CD4-positive, alpha-beta T cell treated with Interleukin-1 beta for 1 hour (primary cell): ENCODE measurements around the gene MEF2A.

ENCODE experiments used
- DNase-seq, 2 donors: peaks; one replicate each; pipeline ENCODE4 v3.0.0-alpha.2; 2020 to 2022

The MEF2A gene

GRCh38 chr15:99706557-99707303, 140.9 kb downstream of the MEF2A start:
- peak; percentile 24 for DNase-seq

DNA sequence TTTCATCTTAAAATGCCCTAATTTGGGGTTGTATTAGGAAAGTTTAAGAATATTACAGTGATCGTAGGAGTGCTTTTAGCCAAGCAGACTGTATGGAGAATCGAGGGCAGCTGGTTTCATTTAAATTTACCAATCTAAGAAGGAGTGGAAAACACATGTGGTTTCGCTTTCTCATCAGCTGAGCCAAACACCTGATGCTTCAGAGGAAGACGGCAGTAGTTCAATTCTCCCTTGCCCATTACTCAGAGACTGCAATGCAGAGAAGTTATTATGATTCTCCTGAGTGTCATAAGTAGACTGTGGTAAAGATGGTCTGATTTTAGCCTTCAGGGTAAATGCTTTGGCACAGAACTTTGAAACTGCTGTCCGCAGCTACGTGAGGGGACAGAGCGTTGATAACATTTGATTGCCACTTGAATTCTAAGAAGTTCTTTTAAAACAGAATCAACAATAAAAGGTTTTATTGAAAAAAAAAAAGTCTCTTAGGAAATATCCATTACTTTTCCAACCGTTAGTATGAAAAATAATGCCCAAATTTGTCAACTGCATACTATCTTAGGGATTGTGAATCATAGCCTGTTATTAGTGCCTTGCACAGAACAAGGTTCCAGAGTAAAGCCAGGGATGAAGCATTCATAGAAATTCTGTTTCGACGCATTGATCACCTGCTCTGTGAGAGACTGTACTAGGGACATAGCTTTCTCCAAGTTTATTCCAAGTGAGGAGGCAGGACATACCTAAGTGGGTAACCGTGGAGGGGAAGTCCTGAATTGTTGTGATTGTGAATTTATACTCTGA, 141.9 kb downstream of the MEF2A start:
- DNase-seq, result no peak

DNA sequence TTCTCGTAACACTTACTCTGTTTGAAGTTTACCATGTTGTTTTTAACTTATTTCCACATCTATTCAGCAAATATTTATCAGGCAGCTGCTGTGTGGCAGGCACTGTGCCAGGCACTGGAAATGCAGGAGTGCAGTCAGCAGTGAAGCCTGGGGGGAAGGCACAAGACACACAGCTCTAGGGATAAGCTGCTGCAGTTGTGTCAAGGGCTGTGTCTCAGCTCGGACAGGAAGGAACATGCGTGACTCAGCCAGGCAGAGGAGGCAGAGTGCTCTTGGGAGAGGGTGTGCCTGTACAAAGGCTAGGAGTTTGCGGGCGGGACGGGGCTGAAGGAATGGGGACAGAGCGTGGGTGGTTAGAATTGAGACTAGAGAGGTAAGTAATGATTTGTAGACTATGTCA, 142.8 kb downstream of the MEF2A start:
- no peak for DNase-seq

DNA sequence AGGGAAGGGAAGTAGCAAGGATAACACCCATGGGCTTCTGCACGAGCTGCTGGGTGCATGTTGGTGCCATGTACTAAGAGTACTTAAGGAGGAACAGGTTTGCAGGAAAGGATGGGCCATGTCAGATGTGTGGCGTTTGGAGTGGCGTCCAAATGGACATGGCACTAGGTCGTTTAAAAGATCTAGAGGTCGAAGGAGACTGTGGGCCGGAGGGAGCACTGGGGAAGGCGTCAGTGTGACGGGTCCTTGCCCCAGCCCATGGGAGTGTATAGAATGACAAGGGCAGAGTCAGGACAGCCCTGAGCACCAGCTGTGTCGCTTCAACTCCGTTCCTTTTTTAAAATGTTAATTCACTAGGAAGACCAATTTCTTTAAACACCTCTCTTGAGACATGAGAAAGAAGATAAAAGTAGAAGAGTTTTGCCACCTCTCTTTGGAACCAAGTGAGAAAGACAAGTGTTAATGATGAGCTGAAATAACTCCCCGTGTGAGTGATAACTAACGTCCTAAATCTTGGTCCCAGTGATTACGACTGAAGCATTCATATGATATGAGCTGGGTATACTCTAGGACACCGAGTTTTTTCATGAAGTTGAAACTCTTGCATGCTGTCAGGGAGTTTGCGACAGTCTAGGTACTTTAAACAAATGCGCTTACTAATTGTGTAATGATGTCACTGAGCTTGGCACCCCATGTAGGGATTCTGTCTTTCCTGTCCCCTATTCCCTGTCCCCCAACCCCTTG, 143.6 kb downstream of the MEF2A start:
- DNase-seq, result no peak

GRCh38 chr15:99711625-99712024, 145.8 kb downstream of the MEF2A start:
- no peak for DNase-seq

- DNase-seq, result no peak
Observed at GRCh38 chr15:99712415-99712814, 146.6 kb downstream of the MEF2A start.

GRCh38 chr15:99716540-99717095, 150.8 kb downstream of the MEF2A start:
- no peak for DNase-seq

DNA sequence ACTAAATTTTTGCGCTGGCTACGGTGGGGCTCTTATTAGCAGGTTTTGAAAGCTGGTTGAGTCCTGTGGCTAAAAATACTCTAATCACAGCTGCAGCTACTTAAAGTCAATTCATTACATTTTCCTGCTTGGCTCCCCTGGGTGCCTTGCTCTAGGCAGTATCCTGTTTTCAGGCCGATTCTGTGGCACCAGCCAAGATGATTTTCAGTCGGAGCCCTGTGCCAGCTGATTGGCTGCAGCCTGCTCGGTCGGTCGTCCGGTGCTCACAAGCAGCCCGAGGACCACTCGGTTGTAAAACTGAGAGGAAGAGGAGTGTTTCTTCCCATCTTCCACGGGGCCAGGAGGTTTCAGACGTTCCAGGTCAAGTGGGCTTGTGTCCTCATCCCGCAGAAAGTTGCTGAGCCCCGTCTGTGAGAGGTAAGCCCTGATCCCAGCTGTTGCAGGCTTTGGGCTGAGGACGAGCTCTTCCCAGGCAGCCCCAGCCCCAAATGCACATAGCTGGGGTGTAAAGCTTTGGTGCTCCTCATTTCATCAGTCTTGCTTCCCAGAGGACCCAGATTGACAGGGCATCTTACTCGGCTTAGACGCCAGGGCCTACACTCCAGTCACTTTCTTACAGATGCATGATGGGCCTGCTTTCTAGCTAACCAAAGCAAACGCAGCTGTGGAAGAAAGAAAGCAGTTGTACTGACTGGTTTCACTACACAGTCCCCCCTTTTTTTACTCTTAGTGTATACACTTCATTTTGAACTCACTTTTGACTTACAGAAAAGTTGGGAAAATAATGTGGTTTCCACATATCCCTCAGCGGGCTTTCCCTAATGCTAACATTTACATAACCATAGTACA, 151.6 kb downstream of the MEF2A start:
- DNase-seq, result no peak

DNA sequence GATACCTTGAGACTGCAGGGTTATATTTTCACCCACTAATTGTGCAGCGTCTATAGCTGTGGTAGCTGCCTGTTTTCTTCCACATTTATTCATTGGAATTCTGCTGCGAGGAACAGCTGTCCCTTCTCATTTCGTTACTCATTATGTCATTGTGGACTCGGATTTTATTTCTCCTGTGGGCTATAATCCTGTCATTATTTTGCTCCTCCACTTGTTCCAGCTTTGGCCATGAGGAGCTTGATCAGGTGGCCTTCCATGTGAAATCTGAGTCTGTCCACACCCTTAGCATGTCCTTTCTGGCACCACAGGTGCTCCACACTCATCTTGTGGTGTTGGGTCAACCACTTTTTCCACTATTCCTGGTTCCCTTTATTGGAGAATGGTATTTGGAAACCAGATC, 152.6 kb downstream of the MEF2A start:
- no peak for DNase-seq

GRCh38 chr15:99719096-99719541, 153.3 kb downstream of the MEF2A start:
- DNase-seq, result no peak

GRCh38 chr15:99720533-99720932, 154.7 kb downstream of the MEF2A start:
- no peak for DNase-seq

GRCh38 chr15:99721104-99721778, 155.5 kb downstream of the MEF2A start:
- no peak for DNase-seq

- no peak for DNase-seq
Observed at GRCh38 chr15:99721896-99722295, 156.1 kb downstream of the MEF2A start.

- no peak for DNase-seq
Observed at GRCh38 chr15:99722406-99722805, 156.6 kb downstream of the MEF2A start.

DNA sequence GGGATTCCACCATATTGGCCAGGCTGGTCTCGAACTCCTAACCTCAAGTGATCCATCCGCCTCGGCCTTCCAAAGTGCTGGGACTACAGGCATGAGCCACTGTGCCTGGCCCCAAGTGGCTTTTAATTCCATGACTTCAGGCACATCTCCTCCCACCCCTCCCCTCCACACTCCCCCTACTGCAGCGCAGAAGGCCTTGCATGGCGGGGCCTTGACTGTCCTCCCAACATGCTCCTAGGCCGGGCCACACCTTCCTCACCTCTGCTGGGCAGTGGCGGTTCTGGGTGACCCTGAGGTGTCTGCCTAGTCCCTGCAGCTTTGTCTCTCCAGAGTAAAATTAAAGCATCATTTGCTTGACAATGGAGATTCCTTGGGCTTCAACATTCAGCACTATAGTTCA, 160.5 kb downstream of the MEF2A start:
- no peak for DNase-seq

DNA sequence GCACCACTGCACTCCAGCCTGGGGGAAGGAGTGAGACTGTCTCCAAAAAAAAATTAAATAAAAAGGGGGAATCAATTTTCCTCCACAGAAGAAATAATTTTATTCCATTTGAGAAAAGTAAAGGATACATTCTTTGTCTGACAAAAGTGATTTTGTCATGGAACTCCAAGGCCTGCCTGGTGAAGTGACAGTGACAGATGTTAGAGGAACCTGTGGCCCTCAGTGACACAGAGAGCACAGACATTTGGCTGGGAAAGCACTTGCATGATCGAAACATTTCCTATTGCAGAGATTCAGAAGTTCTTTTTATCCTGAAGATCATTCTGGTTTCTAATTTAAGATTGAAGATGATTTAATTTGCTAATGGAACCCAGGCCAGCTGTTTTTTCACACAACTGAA, 161.5 kb downstream of the MEF2A start:
- no peak for DNase-seq

DNA sequence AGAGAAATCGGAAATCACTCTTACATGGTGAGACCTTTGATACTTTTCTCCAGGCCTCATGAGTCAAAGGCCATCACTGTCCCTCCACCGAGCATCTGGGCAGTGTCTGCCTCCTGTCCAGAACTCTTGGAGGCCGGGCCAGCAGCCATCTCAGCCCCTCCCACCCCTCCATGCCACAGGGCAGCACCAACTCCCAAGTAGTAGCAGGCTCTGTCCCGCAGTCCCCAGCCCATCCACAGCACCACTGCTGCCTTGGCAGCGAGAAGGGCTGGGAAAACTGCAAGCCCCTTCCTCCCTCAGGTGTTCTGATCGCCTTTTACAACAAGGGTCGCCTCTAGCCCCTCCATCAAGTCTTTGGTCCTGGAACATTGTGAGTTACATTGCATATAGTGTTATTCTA, 161.9 kb downstream of the MEF2A start:
- DNase-seq, result no peak

- no peak for DNase-seq
Observed at GRCh38 chr15:99728916-99729315, 163.1 kb downstream of the MEF2A start.

DNA sequence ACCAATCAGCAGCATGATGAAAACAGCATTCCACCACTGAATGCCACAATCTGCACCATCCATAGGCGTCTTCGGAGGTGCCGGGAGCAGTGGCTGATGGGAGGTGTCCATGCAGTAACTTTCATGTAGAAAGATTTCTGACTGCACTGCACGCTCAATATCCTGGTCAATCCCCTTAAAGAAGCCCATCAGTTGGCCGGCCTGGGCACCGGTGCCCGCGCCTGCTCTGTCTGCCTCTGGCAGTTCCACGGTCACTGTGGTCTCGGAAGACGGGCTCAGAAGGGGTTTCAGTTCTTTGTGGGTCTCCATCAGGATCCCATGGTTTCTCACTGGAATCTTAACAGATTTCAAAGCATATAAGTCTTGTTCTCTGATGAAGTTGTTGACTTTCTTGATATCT, 163.5 kb downstream of the MEF2A start:
- no peak for DNase-seq

GRCh38 chr15:99729920-99730319, 164.1 kb downstream of the MEF2A start:
- DNase-seq, result no peak

DNA sequence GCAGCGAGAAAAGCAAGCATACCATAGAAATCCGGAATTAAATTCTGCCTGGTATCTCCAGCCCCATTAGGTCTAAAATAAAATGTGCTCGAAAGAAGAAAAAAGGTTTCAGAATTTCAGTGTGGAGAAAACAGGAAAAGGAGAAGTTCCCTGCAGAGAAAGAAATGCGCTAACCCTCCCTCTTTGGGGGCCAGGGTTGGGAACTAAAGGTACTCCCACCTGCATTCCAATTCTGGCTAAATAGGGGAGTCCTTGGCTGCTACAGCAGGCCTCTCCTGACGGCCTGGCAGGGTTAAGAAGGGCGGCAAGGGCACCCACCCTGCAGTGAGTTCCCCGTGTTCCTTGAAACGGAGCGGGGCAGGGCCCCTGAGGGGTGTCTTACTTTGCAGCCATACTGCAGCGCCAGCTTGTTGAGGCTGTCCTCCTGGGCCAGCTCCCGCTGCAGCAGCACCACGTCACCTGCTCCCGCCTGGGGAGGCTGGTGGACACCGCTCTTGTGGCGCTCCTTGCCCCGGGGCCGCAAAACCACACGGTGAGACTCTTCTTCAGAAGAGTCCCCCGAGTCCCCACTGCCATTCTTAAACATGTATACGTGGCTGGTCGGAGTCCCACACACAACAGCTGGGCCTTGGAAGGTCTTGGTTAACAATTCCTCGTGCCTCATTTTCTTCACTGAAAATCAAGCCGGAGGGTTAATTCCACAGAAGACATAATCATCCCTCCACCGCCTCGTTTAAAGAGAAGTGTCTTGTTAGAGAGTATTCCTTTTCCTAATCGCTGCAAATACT, 165.7 kb downstream of the MEF2A start:
- no peak for DNase-seq
